Smooth muscle cell of bladder (primary cell): Measurements from ENCODE around the gene SPANXC. TPM values are rescaled to one million over a fixed set of nuclear protein-coding genes. Genes with fewer than 3 reads are reported as not detected.

Experiments
- total RNA-seq: library from RNA; depleted of rRNA; stranded (reverse); fragments of >200 nt; gene quantifications from 2 replicates; pipeline ENCODE4 v1.2.3, GENCODE V29; 2014

Gene SPANXC
- not detected in 2 replicates for total RNA-seq

GRCh38 chrX:141242417-141242816, at the start of gene SPANXC:
TSS of gene SPANXC (minus strand) at chrX:141242517. CDS start at chrX:141242457, 60 bp downstream.

Other genes starting within 250 kb of the SPANXC start
- not detected in 2 replicates for gene SPANXB1, start 239.9 kb downstream of the SPANXC start, total RNA-seq
- gene LDOC1, start 65.4 kb downstream of the SPANXC start, total RNA-seq = 3.8 and 4.6 TPM in 2 replicates